Smooth muscle cell of the brain vasculature (primary cell): ENCODE results near the gene PAX5.

Experiments used
- DNase-seq: peaks from one replicate; pipeline ENCODE4 v3.0.0-alpha.2; 2012; ENCODE audit warnings: low read depth, low spot score

Gene PAX5

GRCh38 chr9:36934478-36935065 is 99.5 kb downstream of the PAX5 start:
- DNase-seq, result no peak

- DNase-seq, result no peak
Measured at GRCh38 chr9:36933676-36934215, 100.3 kb downstream of the PAX5 start.

- DNase-seq, result no peak
Measured at GRCh38 chr9:36932198-36932597, 101.9 kb downstream of the PAX5 start.

- DNase-seq, result no peak
Measured at GRCh38 chr9:36930941-36931340, 103.1 kb downstream of the PAX5 start.

GRCh38 chr9:36929350-36929675 is 104.8 kb downstream of the PAX5 start:
- DNase-seq, result no peak

GRCh38 chr9:36928670-36929349 is 105.3 kb downstream of the PAX5 start:
- DNase-seq, result no peak

- DNase-seq, result no peak
Measured at GRCh38 chr9:36928210-36928609, 105.9 kb downstream of the PAX5 start.

- no peak for DNase-seq
Measured at GRCh38 chr9:36924757-36925432, 109.2 kb downstream of the PAX5 start.

- no peak for DNase-seq
Measured at GRCh38 chr9:36924071-36924470, 110.0 kb downstream of the PAX5 start.

GRCh38 chr9:36923025-36923625 is 110.9 kb downstream of the PAX5 start:
- no peak for DNase-seq

GRCh38 chr9:36922548-36922947 is 111.5 kb downstream of the PAX5 start:
- no peak for DNase-seq

- no peak for DNase-seq
Measured at GRCh38 chr9:36914212-36914577, 119.9 kb downstream of the PAX5 start.

GRCh38 chr9:36913393-36914211 is 120.5 kb downstream of the PAX5 start:
- no peak for DNase-seq

GRCh38 chr9:36912620-36913019 is 121.4 kb downstream of the PAX5 start:
- DNase-seq, result no peak

- DNase-seq, result no peak
Measured at GRCh38 chr9:36911601-36912412, 122.3 kb downstream of the PAX5 start.

- no peak for DNase-seq
Measured at GRCh38 chr9:36911037-36911436, 123.0 kb downstream of the PAX5 start.

- no peak for DNase-seq
Measured at GRCh38 chr9:36906492-36906891, 127.6 kb downstream of the PAX5 start.

GRCh38 chr9:36905101-36906066 is 128.7 kb downstream of the PAX5 start:
- DNase-seq, result no peak

- DNase-seq, result peak; percentile 9
Measured at GRCh38 chr9:36903541-36904435, 130.3 kb downstream of the PAX5 start.
